CD1c-positive myeloid dendritic cell (primary cell): Measurements from ENCODE around the gene LEKR1.

ENCODE experiments used
- DNase-seq: peaks from one replicate; pipeline ENCODE4 v3.0.0-alpha.2; 2016; ENCODE audit errors: extremely low spot score

LEKR1 gene

GRCh38 chr3:156978481-156978961 is 152.4 kb downstream of the LEKR1 start:
- DNase-seq: peak; percentile 46

GRCh38 chr3:156981005-156981404 is 154.9 kb downstream of the LEKR1 start:
- no peak for DNase-seq

- no peak for DNase-seq
Observed at GRCh38 chr3:156983559-156983958, 157.4 kb downstream of the LEKR1 start.

- peak; percentile 82 for DNase-seq
Observed at GRCh38 chr3:156985711-156986110, 159.6 kb downstream of the LEKR1 start.

DNA sequence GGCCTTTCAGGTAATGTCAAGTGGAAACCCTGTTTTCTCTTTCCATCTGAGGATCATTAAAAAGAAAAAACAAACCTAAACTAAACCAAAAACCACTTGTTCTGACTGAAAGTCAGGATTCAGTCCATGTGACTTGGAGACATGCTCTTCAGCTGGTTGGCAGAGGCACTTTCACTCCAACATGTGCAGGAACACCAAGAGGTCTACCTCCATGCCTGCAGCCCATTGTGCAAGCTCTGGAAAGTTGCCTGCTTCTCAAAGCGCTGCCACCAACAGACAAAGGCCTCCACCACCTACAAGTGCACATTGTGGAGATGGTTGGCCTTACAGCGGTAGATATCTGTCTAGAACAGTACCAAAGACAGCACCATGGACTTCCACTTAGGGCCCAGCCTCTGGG is 161.8 kb downstream of the LEKR1 start:
- DNase-seq: no peak

- DNase-seq: no peak
Observed at GRCh38 chr3:156997351-156997750, 171.2 kb downstream of the LEKR1 start.

GRCh38 chr3:157001221-157001957 is 175.2 kb downstream of the LEKR1 start:
- no peak for DNase-seq

GRCh38 chr3:157021679-157022078 is 195.5 kb downstream of the LEKR1 start:
- DNase-seq: no peak

GRCh38 chr3:157023226-157023625 is 197.1 kb downstream of the LEKR1 start:
- DNase-seq: no peak

GRCh38 chr3:157026091-157026490 is 199.9 kb downstream of the LEKR1 start:
- DNase-seq: no peak

DNA sequence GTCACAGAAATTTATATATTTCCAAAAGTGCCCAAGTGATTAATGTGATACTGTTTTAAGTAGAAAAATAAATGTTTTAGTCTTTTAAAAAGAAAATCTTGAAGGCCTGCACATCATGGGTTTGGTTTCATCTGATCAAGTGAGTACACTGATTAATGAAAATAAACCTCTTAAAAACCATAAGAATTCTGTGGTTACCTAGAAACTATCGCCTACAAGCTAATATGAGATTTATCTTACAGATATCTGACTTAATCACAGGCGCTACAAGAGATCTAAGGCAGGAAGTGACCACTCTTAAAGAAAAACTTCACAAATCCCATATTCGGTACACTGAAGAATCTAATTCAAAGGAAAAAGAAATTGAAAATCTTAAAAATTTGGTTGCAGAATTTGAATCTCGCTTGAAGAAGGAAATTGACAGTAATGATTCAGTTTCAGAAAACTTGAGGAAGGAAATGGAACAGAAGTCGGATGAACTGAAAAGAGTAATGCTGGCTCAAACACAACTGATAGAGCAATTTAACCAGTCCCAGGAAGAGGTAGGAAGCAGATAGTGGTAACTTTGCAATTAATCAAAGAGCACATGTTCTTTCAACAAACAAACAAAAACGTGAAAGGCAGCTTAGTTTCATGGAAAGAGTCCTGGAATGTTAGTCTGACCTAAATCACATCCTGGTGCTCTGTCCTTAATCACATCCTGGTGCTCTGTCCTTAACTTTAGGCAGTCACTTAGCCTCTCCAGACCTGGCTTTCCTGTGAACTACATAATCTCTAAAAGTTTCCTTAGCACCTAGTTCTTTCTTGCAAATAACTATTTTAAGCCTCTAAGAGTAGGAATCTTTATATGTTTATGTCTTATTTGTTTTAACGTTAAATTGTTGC is 201.9 kb downstream of the LEKR1 start:
- DNase-seq: no peak

DNA sequence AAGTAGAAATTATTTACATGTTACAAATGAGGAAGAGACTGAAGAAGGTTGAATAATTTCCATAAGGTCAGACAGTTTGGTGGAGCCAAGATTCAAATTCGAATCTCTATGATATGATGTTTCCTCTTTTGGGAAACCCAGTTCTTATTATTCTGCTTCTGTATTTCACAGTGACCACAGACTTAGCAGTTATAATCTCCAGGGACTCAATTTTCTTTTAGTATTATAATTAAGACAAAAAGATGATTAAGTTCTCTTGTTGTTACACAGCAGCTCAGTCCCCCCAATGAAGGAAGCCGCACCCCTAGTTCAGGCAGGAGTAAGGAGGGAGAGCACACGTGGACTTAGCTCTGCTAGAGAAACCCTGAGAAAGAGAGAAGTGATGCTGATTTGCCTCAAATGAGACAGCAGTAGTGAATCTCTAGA is 203.2 kb downstream of the LEKR1 start:
- DNase-seq: peak; percentile 47

DNA sequence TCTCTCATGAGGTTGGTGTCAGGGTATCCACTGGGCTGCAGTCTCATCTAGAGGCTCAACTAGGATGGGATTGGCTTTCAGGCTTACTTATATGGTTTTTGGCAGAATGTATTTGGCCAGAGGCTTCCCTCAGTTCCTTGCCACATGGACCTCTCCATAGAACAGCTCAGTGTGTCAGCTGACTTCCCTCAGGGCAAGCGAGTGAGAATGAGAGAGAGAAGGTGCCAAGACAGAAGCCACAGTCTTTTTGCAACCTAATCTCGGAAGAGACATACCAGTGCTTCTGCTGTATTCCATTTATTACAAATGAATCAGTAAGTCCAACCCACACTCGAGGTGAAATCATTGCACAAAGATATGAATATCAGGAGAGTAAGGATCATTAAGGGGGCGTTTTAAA is 204.6 kb downstream of the LEKR1 start:
- DNase-seq: no peak

GRCh38 chr3:157033001-157033400 is 206.8 kb downstream of the LEKR1 start:
- DNase-seq: no peak

- no peak for DNase-seq
Observed at GRCh38 chr3:157040456-157040855, 214.3 kb downstream of the LEKR1 start.

GRCh38 chr3:157042226-157042625 is 216.1 kb downstream of the LEKR1 start:
- no peak for DNase-seq

- no peak for DNase-seq
Observed at GRCh38 chr3:157043771-157044170, 217.6 kb downstream of the LEKR1 start.

DNA sequence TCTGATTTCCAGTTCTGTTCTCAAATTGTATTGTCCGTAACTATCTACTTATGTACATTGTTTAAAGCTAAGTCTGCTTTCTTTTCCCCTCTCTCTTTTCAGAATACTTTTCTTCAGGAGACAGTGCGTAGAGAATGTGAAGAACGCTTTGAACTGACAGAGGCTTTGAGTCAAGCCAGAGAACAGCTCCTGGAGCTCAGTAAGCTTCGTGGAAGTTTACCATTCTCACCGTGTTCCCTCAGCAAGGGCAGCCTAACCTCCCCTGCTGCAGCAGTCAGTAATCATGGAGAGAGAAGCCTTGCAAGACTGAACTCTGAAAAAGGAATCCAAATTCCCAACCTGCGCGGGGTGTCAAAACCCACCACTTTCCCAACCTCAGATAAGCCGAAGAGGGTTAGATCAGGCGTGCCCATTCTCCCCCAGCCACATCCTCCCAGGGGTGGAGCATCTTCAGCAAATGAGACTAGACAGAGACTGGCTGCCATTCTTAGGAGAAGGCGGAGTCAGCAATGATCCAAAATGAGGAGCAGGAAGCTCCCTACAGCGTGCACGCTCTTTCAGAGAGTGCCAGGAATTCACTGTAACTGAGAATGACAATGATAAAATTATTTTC is 219.2 kb downstream of the LEKR1 start:
- no peak for DNase-seq

- no peak for DNase-seq
Observed at GRCh38 chr3:157046520-157046919, 220.4 kb downstream of the LEKR1 start.

- no peak for DNase-seq
Observed at GRCh38 chr3:157051055-157051454, 224.9 kb downstream of the LEKR1 start.

DNA sequence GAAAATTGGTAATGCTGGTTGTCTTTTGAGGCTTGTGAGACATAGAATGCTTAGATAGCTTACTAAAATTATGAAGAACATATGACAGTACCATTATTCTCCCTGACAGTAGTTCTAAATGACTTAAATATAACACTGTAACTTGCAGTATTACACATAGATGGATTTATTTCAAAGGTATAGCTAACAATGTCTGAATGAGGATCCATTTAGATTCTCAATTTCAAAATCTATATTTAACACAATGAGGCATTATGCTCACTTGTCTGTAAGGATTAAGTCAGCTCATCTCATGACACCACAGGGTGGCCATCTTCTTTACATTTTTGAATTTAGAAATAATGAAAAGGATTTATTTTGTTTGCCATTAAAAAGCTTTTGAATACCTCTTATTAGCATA is 225.4 kb downstream of the LEKR1 start:
- no peak for DNase-seq

- no peak for DNase-seq
Observed at GRCh38 chr3:157056035-157056434, 229.9 kb downstream of the LEKR1 start.
